Measurements from ENCODE around the gene AKT2. TPM values are rescaled to one million over a fixed set of nuclear protein-coding genes. Genes with fewer than 3 reads are reported as not detected.

Gene AKT2
- total RNA-seq, 1 experiment from 2014 or later, result 150 TPM

- Histone ChIP-seq H3K56ac (ENCODE audit: insufficient read length, low read depth, low read length) (no peak overlapping the region), H3K79me1 (ENCODE audit: insufficient read depth, low read depth, low read length, poor library complexity, severe bottlenecking) (no peaks in the 10 kb centered on the region), H3K18ac (ENCODE audit: insufficient read length, low read depth, low read length) (no peak overlapping the region), H2AK5ac (ENCODE audit: insufficient read length, low read length) (no peak overlapping the region), H4K91ac (ENCODE audit: insufficient read length, low read depth, low read length) (no peak overlapping the region), H2AFZ (ENCODE audit: low read length) (no peak overlapping the region), H4K8ac (replicated peaks; ENCODE audit: insufficient read length, low read depth, low read length) (no peak overlapping the region), H2BK20ac (ENCODE audit: low read depth, low read length, poor library complexity, severe bottlenecking) (no peak overlapping the region), H3K27me3 (ENCODE audit: insufficient read depth, low read length) (no peaks in the 10 kb centered on the region), H3K4ac (ENCODE audit: low read depth, low read length) (no peak overlapping the region), H3K4me2 (ENCODE audit: insufficient read depth, insufficient read length, low read length) (no peak overlapping the region), H3K79me2 (ENCODE audit: insufficient read depth, low read length) (no peaks in the 10 kb centered on the region), H3K23me2 (ENCODE audit: insufficient read length, low read depth, low read length, poor library complexity, severe bottlenecking) (no peaks in the 10 kb centered on the region), H2BK12ac (ENCODE audit: insufficient read length, low read depth, low read length) (no peak overlapping the region), H3K27ac (ENCODE audit: insufficient read length, low read depth, low read length) (no peak overlapping the region), H4K5ac (ENCODE audit: insufficient read length, low read depth, low read length) (no peak overlapping the region), H3K23ac (ENCODE audit: insufficient read length, low read depth, low read length) (no peak overlapping the region), H2BK120ac (ENCODE audit: low read depth, low read length, poor library complexity, severe bottlenecking) (no peak overlapping the region), H4K20me1 (ENCODE audit: control insufficient read depth, insufficient read depth, insufficient read length) (no peaks in the 10 kb centered on the region), H3K4me1 (ENCODE audit: insufficient read depth, low read length) (no peaks in the 10 kb centered on the region), H3T11ph (ENCODE audit: low read length) (no peak overlapping the region), H3K9me3 (ENCODE audit: control insufficient read depth, low read depth, low read length) (no peaks in the 10 kb centered on the region), H2BK15ac (ENCODE audit: low read depth, low read length) (no peak overlapping the region), H3K9ac (ENCODE audit: extremely low read depth, insufficient read length, low read length) (no peak overlapping the region), H3K14ac (ENCODE audit: insufficient read depth, low read length) (no peak overlapping the region), H2BK5ac (ENCODE audit: insufficient read length, low read length) (no peak overlapping the region)
- H3K4me1 Mint-ChIP-seq, result peaks cover 0 to 4% of the 10 kb centered on the region in 2 experiments; a peak in 1 of 4 replicates
- no CpG with 5 or more reads among the region's 5 CpGs for WGBS (ENCODE audit: extremely low coverage, insufficient read length, low lambda C conversion rate)
- H3K27ac Mint-ChIP-seq, result no peak overlapping the region
- TF ChIP-seq CTCF (conservative IDR thresholded peaks at IDR 0.05), result no peak
- DNase-seq, result peak; percentile 25
- H3K9me3 Mint-ChIP-seq, result no peaks in the 10 kb centered on the region; a peak in 1 of 5 replicates
- H3K27me3 Mint-ChIP-seq (ENCODE audit: low read depth), result no peaks in the 10 kb centered on the region
- H3K36me3 Mint-ChIP-seq (ENCODE audit: insufficient read depth in 1 of 3, low read depth in 3 of 3), result peaks cover 2 to 23% (median 2%) of the 10 kb centered on the region in 3 experiments; a peak in 6 of 7 replicates
- H3K4me3 Mint-ChIP-seq, result no peak overlapping the region
These were observed 30.8 kb upstream of the AKT2 start for GRCh38 chr19:40315812-40316470.
